Neural progenitor cell (in vitro differentiated cells): ENCODE data around the gene ATP6V0A4.

Source experiments
- EZH2 ChIP-seq: fragments of 200-600 bp; sonication (generic); IDR thresholded peaks from 2 replicates; pipeline ENCODE4 v1.6.1; 2017; ENCODE audit warnings: antibody characterized with exemption, mild to moderate bottlenecking, moderate library complexity
- TF ChIP-seq, protein P1 (sequence below): fragments of 200-600 bp; sonication (generic); IDR thresholded peaks from 2 replicates; pipeline ENCODE4 v1.5.1; 2017; ENCODE audit warnings: antibody characterized with exemption, mild to moderate bottlenecking

DNA sequence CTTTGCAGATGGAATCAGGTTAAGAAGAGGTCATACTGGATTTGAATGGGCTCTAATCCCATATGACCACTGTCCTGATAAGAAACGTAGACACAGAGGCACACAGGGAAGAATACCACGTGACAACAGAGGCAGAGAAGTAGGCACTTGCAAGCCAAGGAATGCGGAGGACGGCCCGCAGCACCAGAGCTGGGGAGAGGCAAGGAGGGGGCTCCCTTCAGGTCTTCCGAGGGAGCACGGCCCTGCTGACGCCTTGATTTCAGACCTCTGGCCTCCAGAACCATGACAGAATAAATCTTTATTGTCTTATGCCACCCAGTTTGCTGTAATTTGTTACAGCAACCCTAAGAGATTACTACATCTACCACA lies 44.9 kb downstream of the ATP6V0A4 start:
- TF ChIP-seq EZH2 = no peak
- TF ChIP-seq, protein P1, sequence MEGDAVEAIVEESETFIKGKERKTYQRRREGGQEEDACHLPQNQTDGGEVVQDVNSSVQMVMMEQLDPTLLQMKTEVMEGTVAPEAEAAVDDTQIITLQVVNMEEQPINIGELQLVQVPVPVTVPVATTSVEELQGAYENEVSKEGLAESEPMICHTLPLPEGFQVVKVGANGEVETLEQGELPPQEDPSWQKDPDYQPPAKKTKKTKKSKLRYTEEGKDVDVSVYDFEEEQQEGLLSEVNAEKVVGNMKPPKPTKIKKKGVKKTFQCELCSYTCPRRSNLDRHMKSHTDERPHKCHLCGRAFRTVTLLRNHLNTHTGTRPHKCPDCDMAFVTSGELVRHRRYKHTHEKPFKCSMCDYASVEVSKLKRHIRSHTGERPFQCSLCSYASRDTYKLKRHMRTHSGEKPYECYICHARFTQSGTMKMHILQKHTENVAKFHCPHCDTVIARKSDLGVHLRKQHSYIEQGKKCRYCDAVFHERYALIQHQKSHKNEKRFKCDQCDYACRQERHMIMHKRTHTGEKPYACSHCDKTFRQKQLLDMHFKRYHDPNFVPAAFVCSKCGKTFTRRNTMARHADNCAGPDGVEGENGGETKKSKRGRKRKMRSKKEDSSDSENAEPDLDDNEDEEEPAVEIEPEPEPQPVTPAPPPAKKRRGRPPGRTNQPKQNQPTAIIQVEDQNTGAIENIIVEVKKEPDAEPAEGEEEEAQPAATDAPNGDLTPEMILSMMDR = no peak
